Measurements from ENCODE around the gene GRM5. TPM values are rescaled to one million over a fixed set of nuclear protein-coding genes. Genes with fewer than 3 reads are reported as not detected.

GRM5 gene
- total RNA-seq, 2 experiments from 2014 or later, result not detected

Other genes with a start within 250 kb of the GRM5 start
- gene TYR, start 111.9 kb upstream of the GRM5 start, total RNA-seq, result not detected